ENCODE results near the gene PDHA1.

DNA sequence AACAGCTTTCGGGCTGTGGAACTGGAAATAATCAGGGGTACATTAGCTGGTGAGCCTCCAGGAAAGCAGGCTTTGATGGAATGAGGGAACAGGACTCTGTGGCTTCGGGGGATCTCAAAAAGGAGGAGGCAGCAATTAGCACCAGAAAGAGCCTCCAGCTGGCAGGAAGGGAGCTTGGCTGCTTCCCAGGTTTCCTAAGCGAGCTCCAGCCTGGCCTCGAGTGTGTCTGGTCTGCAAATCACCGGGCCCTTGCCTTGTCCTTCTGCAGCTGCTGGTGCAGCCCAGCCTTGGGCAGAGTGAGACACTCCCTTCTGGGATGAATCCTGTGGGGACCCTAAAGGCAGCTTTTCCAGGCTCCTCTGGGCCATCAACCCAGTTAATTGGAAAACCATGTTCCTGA is 10.7 kb upstream of the PDHA1 start:
- no peak for TF ChIP-seq POLR2A (IDR thresholded peaks at IDR 0.05; ENCODE audit: low read depth, low read length)
- no peak for TF ChIP-seq TAF1 (IDR thresholded peaks at IDR 0.05; ENCODE audit: low read depth, low read length)
- no peak for TF ChIP-seq POLR2AphosphoS5 (IDR thresholded peaks at IDR 0.05; ENCODE audit: low read depth, low read length)
- no peak for TF ChIP-seq POU2F2 (IDR thresholded peaks at IDR 0.05; ENCODE audit: low read depth, low read length)
- no peak for TF ChIP-seq PAX5 (IDR thresholded peaks at IDR 0.05; ENCODE audit: insufficient read depth, low read length, severe bottlenecking)
- TF ChIP-seq SPI1 (IDR thresholded peaks at IDR 0.05; ENCODE audit: low read depth, low read length) = no peak
